GM23338 (cell line): ENCODE results near the gene ITCH. TPM values are rescaled to one million over a fixed set of nuclear protein-coding genes. Genes with fewer than 3 reads are reported as not detected.

Source experiments
- EZH2 ChIP-seq: fragments of 200-600 bp; sonication (generic); IDR thresholded peaks from one replicate; pipeline ENCODE4 v1.8.0; 2017; ENCODE audit warnings: antibody characterized with exemption, mild to moderate bottlenecking, low read depth; ENCODE audit not compliant: unreplicated experiment
- JUNB ChIP-seq: IDR thresholded peaks from one replicate; pipeline ENCODE4 v1.6.1; 2016; ENCODE audit warnings: antibody characterized with exemption; ENCODE audit not compliant: unreplicated experiment
- NANOG ChIP-seq: IDR thresholded peaks from 2 replicates; pipeline ENCODE4 v1.6.1; 2016; ENCODE audit warnings: antibody characterized with exemption, borderline replicate concordance
- POLR2AphosphoS5 ChIP-seq: IDR thresholded peaks from 2 replicates; pipeline ENCODE4 v1.6.1; 2016; ENCODE audit warnings: antibody characterized with exemption, low read depth
- ZNF114 ChIP-seq: fragments of 250-450 bp; sonication (Bioruptor Pico); IDR thresholded peaks from 2 replicates; pipeline ENCODE4 v1.5.0; 2020; ENCODE audit warnings: mild to moderate bottlenecking, moderate library complexity
- ZNF331 ChIP-seq: fragments of 250-450 bp; sonication (Bioruptor Pico); IDR thresholded peaks from 2 replicates; pipeline ENCODE4 v1.5.0; 2020; ENCODE audit warnings: low read depth, mild to moderate bottlenecking, moderate library complexity
- polyA plus RNA-seq: library from polyadenylated mRNA; unstranded; fragments of >200 nt; fragmentation: Nextera tagmentation; extraction: Ambion mirVana; gene quantifications from 2 replicates; pipeline ENCODE4 v1.2.1, GENCODE V29; 2016
- total RNA-seq: library from RNA; depleted of rRNA; stranded (reverse); fragments of >200 nt; shearing (Covaris generic); gene quantifications from 2 replicates; pipeline ENCODE4 v1.2.3, GENCODE V29; 2014
- TF ChIP-seq, protein P1 (sequence below): fragments of 250-450 bp; sonication (Bioruptor Pico); IDR thresholded peaks from 2 replicates; pipeline ENCODE4 v1.5.0; 2020; ENCODE audit warnings: mild to moderate bottlenecking, moderate library complexity
- TF ChIP-seq, protein P2 (sequence below): IDR thresholded peaks from one replicate; pipeline ENCODE4 v1.6.1; 2018; ENCODE audit warnings: antibody characterized with exemption; ENCODE audit not compliant: unreplicated experiment

Gene ITCH
- total and polyA plus RNA-seq, 2 experiments from 2014 or later: 16.4 to 31.6 TPM

DNA sequence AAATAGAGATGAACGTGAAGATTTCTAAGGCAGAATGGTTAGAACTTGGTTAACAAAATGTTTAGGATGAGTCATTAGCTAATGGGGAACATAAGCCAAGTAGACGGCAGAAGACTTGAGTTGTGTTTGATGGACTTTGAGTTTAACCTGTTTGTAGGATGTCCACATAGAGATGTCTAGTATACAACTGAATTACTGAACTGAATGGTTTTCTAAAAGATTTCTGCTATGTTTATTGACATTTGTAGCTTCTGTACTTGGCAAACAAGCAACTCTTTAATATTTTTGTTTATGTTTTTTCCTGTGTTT lies 98.7 kb downstream of the ITCH start (continued):
- TF ChIP-seq, protein P1, sequence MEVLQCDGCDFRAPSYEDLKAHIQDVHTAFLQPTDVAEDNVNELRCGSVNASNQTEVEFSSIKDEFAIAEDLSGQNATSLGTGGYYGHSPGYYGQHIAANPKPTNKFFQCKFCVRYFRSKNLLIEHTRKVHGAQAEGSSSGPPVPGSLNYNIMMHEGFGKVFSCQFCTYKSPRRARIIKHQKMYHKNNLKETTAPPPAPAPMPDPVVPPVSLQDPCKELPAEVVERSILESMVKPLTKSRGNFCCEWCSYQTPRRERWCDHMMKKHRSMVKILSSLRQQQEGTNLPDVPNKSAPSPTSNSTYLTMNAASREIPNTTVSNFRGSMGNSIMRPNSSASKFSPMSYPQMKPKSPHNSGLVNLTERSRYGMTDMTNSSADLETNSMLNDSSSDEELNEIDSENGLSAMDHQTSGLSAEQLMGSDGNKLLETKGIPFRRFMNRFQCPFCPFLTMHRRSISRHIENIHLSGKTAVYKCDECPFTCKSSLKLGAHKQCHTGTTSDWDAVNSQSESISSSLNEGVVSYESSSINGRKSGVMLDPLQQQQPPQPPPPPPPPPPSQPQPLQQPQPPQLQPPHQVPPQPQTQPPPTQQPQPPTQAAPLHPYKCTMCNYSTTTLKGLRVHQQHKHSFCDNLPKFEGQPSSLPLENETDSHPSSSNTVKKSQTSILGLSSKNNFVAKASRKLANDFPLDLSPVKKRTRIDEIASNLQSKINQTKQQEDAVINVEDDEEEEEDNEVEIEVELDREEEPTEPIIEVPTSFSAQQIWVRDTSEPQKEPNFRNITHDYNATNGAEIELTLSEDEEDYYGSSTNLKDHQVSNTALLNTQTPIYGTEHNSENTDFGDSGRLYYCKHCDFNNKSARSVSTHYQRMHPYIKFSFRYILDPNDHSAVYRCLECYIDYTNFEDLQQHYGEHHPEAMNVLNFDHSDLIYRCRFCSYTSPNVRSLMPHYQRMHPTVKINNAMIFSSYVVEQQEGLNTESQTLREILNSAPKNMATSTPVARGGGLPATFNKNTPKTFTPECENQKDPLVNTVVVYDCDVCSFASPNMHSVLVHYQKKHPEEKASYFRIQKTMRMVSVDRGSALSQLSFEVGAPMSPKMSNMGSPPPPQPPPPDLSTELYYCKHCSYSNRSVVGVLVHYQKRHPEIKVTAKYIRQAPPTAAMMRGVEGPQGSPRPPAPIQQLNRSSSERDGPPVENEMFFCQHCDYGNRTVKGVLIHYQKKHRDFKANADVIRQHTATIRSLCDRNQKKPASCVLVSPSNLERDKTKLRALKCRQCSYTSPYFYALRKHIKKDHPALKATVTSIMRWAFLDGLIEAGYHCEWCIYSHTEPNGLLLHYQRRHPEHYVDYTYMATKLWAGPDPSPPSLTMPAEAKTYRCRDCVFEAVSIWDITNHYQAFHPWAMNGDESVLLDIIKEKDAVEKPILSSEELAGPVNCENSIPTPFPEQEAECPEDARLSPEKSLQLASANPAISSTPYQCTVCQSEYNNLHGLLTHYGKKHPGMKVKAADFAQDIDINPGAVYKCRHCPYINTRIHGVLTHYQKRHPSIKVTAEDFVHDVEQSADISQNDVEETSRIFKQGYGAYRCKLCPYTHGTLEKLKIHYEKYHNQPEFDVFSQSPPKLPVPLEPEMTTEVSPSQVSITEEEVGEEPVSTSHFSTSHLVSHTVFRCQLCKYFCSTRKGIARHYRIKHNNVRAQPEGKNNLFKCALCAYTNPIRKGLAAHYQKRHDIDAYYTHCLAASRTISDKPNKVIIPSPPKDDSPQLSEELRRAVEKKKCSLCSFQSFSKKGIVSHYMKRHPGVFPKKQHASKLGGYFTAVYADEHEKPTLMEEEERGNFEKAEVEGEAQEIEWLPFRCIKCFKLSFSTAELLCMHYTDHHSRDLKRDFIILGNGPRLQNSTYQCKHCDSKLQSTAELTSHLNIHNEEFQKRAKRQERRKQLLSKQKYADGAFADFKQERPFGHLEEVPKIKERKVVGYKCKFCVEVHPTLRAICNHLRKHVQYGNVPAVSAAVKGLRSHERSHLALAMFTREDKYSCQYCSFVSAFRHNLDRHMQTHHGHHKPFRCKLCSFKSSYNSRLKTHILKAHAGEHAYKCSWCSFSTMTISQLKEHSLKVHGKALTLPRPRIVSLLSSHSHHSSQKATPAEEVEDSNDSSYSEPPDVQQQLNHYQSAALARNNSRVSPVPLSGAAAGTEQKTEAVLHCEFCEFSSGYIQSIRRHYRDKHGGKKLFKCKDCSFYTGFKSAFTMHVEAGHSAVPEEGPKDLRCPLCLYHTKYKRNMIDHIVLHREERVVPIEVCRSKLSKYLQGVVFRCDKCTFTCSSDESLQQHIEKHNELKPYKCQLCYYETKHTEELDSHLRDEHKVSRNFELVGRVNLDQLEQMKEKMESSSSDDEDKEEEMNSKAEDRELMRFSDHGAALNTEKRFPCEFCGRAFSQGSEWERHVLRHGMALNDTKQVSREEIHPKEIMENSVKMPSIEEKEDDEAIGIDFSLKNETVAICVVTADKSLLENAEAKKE (CRISPR knock-in tag): no peak
- TF ChIP-seq, protein P2, sequence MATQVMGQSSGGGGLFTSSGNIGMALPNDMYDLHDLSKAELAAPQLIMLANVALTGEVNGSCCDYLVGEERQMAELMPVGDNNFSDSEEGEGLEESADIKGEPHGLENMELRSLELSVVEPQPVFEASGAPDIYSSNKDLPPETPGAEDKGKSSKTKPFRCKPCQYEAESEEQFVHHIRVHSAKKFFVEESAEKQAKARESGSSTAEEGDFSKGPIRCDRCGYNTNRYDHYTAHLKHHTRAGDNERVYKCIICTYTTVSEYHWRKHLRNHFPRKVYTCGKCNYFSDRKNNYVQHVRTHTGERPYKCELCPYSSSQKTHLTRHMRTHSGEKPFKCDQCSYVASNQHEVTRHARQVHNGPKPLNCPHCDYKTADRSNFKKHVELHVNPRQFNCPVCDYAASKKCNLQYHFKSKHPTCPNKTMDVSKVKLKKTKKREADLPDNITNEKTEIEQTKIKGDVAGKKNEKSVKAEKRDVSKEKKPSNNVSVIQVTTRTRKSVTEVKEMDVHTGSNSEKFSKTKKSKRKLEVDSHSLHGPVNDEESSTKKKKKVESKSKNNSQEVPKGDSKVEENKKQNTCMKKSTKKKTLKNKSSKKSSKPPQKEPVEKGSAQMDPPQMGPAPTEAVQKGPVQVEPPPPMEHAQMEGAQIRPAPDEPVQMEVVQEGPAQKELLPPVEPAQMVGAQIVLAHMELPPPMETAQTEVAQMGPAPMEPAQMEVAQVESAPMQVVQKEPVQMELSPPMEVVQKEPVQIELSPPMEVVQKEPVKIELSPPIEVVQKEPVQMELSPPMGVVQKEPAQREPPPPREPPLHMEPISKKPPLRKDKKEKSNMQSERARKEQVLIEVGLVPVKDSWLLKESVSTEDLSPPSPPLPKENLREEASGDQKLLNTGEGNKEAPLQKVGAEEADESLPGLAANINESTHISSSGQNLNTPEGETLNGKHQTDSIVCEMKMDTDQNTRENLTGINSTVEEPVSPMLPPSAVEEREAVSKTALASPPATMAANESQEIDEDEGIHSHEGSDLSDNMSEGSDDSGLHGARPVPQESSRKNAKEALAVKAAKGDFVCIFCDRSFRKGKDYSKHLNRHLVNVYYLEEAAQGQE: no peak
- TF ChIP-seq ZNF331: no peak
- TF ChIP-seq POLR2AphosphoS5: no peak
- no peak for TF ChIP-seq EZH2
- TF ChIP-seq NANOG: no peak
- TF ChIP-seq ZNF114 (CRISPR knock-in tag): no peak
- no peak for TF ChIP-seq JUNB
